HG03139 (cell line): ENCODE results near the gene ADCY5.

Source experiments
- ATAC-seq: cut with Tn5 transposase; IDR thresholded peaks from one replicate; pipeline ENCODE4 v1.9.1; 2021; ENCODE audit not compliant: unreplicated experiment

ADCY5 gene

GRCh38 chr3:123311201-123311600, 137.7 kb downstream of the ADCY5 start:
- no peak for ATAC-seq

- no peak for ATAC-seq
Measured at GRCh38 chr3:123310741-123311140, 138.1 kb downstream of the ADCY5 start.

GRCh38 chr3:123310186-123310585, 138.7 kb downstream of the ADCY5 start:
- no peak for ATAC-seq

GRCh38 chr3:123307064-123307463, 141.8 kb downstream of the ADCY5 start:
- no peak for ATAC-seq

GRCh38 chr3:123305192-123305591, 143.7 kb downstream of the ADCY5 start:
- ATAC-seq: no peak

GRCh38 chr3:123303976-123304560, 144.8 kb downstream of the ADCY5 start:
- no peak for ATAC-seq

- no peak for ATAC-seq
Measured at GRCh38 chr3:123302961-123303360, 145.9 kb downstream of the ADCY5 start.

- ATAC-seq: no peak
Measured at GRCh38 chr3:123301331-123302184, 147.3 kb downstream of the ADCY5 start.

GRCh38 chr3:123300583-123300982, 148.3 kb downstream of the ADCY5 start:
- no peak for ATAC-seq

GRCh38 chr3:123300056-123300455, 148.8 kb downstream of the ADCY5 start:
- ATAC-seq: no peak

GRCh38 chr3:123299581-123299980, 149.3 kb downstream of the ADCY5 start:
- ATAC-seq: no peak

GRCh38 chr3:123298903-123299302, 150.0 kb downstream of the ADCY5 start:
- ATAC-seq: no peak

GRCh38 chr3:123297627-123297899, 151.3 kb downstream of the ADCY5 start:
- ATAC-seq: no peak

GRCh38 chr3:123296836-123297626, 151.9 kb downstream of the ADCY5 start:
- ATAC-seq: no peak

- ATAC-seq: no peak
Measured at GRCh38 chr3:123296261-123296660, 152.6 kb downstream of the ADCY5 start.

- ATAC-seq: no peak
Measured at GRCh38 chr3:123295901-123296250, 153.0 kb downstream of the ADCY5 start.

GRCh38 chr3:123295171-123295900, 153.6 kb downstream of the ADCY5 start:
- ATAC-seq: no peak

GRCh38 chr3:123294296-123294938, 154.5 kb downstream of the ADCY5 start:
- no peak for ATAC-seq

GRCh38 chr3:123292321-123293310, 156.3 kb downstream of the ADCY5 start:
- no peak for ATAC-seq

- ATAC-seq: no peak
Measured at GRCh38 chr3:123291404-123291803, 157.5 kb downstream of the ADCY5 start.
